Caco-2 (cell line): Measurements from ENCODE around the gene SNX20. TPM values are rescaled to one million over a fixed set of nuclear protein-coding genes. Genes with fewer than 3 reads are reported as not detected.

Experiments used
- BruUV-seq: library from RNA; stranded (reverse); fragments of 400-500 nt; replicated peaks from 2 replicates; lab custom pipeline; 2021; lab: Mats Ljungman, UMichigan
- CTCF ChIA-PET: fragments of 300-600 bp; sonication (Branson Sonifier 250); formaldehyde crosslinking; loops from one replicate; lab custom pipeline; 2022; ENCODE audit warnings: antibody characterized with exemption; lab: Charles Lee
- POLR2A ChIA-PET: fragments of 300-600 bp; sonication (Branson Sonifier 250); formaldehyde crosslinking; loops from one replicate; lab custom pipeline; 2022; ENCODE audit warnings: antibody characterized with exemption; lab: Charles Lee
- DNase-seq, 2 experiments: peaks; one replicate each; pipeline versions ENCODE4 v3.0.0 to v3.0.0-alpha.2; 2020 to 2022
- H3K27me3 ChIP-seq: replicated peaks from 2 replicates; pipeline ENCODE4 v1.6.0; 2011; ENCODE audit warnings: low read length; ENCODE audit not compliant: control insufficient read depth, insufficient read depth
- H3K36me3 ChIP-seq: 2 replicates; pipeline ENCODE4 v1.5.1; 2011; ENCODE audit warnings: low read length; ENCODE audit not compliant: control insufficient read depth, insufficient read depth
- H3K4me1 ChIP-seq: fragments of 250-450 bp; sonication (Bioruptor Pico); 2 replicates; pipeline ENCODE4 v1.5.1; 2020; ENCODE audit warnings: mild to moderate bottlenecking
- H3K4me3 ChIP-seq: 2 replicates; pipeline ENCODE4 v1.5.1; 2011; ENCODE audit warnings: low read depth, mild to moderate bottlenecking, control low read depth, low read length
- H3K9me3 ChIP-seq: fragments of 250-450 bp; sonication (Bioruptor Pico); 2 replicates; pipeline ENCODE4 v1.5.1; 2020; ENCODE audit warnings: mild to moderate bottlenecking, moderate library complexity
- H3K27ac Mint-ChIP-seq: one replicate; pipeline ENCODE4 v1.8.0; 2022; ENCODE audit warnings: mixed read lengths; ENCODE audit not compliant: unreplicated experiment
- H3K27me3 Mint-ChIP-seq: one replicate; pipeline ENCODE4 v1.8.0; 2022; ENCODE audit warnings: mixed read lengths; ENCODE audit not compliant: insufficient read depth, unreplicated experiment
- H3K36me3 Mint-ChIP-seq: one replicate; pipeline ENCODE4 v1.8.0; 2022; ENCODE audit warnings: mild to moderate bottlenecking, mixed read lengths; ENCODE audit not compliant: insufficient read depth, unreplicated experiment
- H3K4me1 Mint-ChIP-seq: one replicate; pipeline ENCODE4 v1.8.0; 2022; ENCODE audit warnings: low read depth, mixed read lengths; ENCODE audit not compliant: unreplicated experiment
- H3K4me3 Mint-ChIP-seq: one replicate; pipeline ENCODE4 v1.8.0; 2022; ENCODE audit warnings: mild to moderate bottlenecking, moderate library complexity, mixed read lengths; ENCODE audit not compliant: unreplicated experiment
- H3K9me3 Mint-ChIP-seq: one replicate; pipeline ENCODE4 v1.8.0; 2022; ENCODE audit warnings: mixed read lengths; ENCODE audit not compliant: unreplicated experiment
- CTCF ChIP-seq, 2 experiments: fragments of 200-600 bp in 1 of 2; IDR thresholded peaks; 1 replicate in 1 of 2; 2 replicates in 1 of 2; pipeline versions ENCODE4 v1.5.1 to v1.8.0; 2011 to 2022; ENCODE audit warnings: antibody characterized with exemption in 1 of 2, control low read depth in 1 of 2, inconsistent platforms in 1 of 2, low read depth in 1 of 2, low read length in 1 of 2, mild to moderate bottlenecking in 1 of 2, moderate library complexity in 1 of 2; ENCODE audit not compliant: insufficient read depth in 1 of 2, severe bottlenecking in 1 of 2, unreplicated experiment in 1 of 2
- intact Hi-C: fragments of 100-400 bp; cut with micrococcal nuclease; formaldehyde crosslinking; loops from one replicate; pipeline ENCODE4 v1.10.0; 2022; ENCODE audit not compliant: unreplicated experiment
- total RNA-seq: library from RNA; stranded (reverse); gene quantifications from 2 replicates; pipeline ENCODE4 v1.2.3, GENCODE V29; 2022

Gene SNX20
- total RNA-seq, 1 experiment from 2014 or later, result not detected

GRCh38 chr16:50675686-50676610 lies 5.2 kb downstream of the SNX20 start:
- no peak for TF ChIP-seq CTCF (IDR thresholded peaks at IDR 0.05; ENCODE audit: insufficient read depth in 1 of 2, low read depth in 1 of 2, low read length in 1 of 2, severe bottlenecking in 1 of 2, unreplicated experiment in 1 of 2)
- Histone ChIP-seq H3K4me1 (no peaks in the 10 kb centered on the region), H3K36me3 (no peaks in the 10 kb centered on the region), H3K27me3 (no peaks in the 10 kb centered on the region), H3K4me3 (no peak overlapping the region), H3K9me3 (peaks cover 19% of the 10 kb centered on the region)
- Mint-ChIP-seq H3K9me3 (peaks cover 20% of the 10 kb centered on the region), H3K27me3 (no peaks in the 10 kb centered on the region), H3K4me3 (no peak overlapping the region), H3K27ac (no peak overlapping the region), H3K36me3 (no peaks in the 10 kb centered on the region), H3K4me1 (no peaks in the 10 kb centered on the region)
- ChIA-PET POLR2A (no interaction called here), CTCF (interaction anchor here (1.7 kb wide), 1 partner anchor 131 kb away, joined by 8 read pairs; no protein-coding TSS in a partner anchor)
- DNase-seq, result no peak
- intact Hi-C loops, result no loop called here
- no TSS peak for BruUV-seq

DNA sequence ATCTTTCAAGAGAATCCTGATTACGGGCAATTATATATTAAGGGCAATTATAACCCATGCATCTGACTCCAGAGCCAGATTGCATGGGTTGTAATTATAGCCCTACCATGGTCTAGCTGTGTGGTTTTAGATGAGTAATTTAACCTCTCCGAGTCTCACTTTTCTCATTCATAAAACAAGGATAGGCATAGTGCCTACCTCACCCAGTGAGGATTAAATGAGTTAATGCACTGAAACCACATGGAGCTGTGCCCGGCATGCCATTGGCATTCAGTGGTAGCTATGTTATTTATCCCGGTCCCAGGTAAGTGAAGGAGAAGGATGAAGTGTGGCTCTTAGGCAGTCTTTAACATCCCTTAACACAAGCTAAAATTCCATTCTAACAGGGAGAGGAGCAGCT lies 6.3 kb downstream of the SNX20 start:
- no peaks in the 10 kb centered on the region for H3K27me3 ChIP-seq
- H3K4me3 ChIP-seq, result no peak overlapping the region
- no peaks in the 10 kb centered on the region for H3K27me3 Mint-ChIP-seq
- intact Hi-C loops, result no loop called here
- ChIA-PET CTCF (interaction anchor here (1.7 kb wide), 1 partner anchor 132 kb away, joined by 8 read pairs; no protein-coding TSS in a partner anchor), POLR2A (no interaction called here)
- peaks cover 19% of the 10 kb centered on the region for H3K9me3 ChIP-seq
- no peaks in the 10 kb centered on the region for H3K4me1 ChIP-seq
- H3K36me3 ChIP-seq, result no peaks in the 10 kb centered on the region
- no TSS peak for BruUV-seq
- H3K27ac Mint-ChIP-seq, result no peak overlapping the region
- DNase-seq, result no peak
- H3K36me3 Mint-ChIP-seq, result no peaks in the 10 kb centered on the region
- no peak overlapping the region for H3K4me3 Mint-ChIP-seq
- H3K4me1 Mint-ChIP-seq, result no peaks in the 10 kb centered on the region
- no peak for TF ChIP-seq CTCF (IDR thresholded peaks at IDR 0.05; ENCODE audit: insufficient read depth in 1 of 2, low read depth in 1 of 2, low read length in 1 of 2, severe bottlenecking in 1 of 2, unreplicated experiment in 1 of 2)
- peaks cover 20% of the 10 kb centered on the region for H3K9me3 Mint-ChIP-seq

GRCh38 chr16:50673496-50674275 lies 7.4 kb downstream of the SNX20 start:
- H3K36me3 ChIP-seq, result no peaks in the 10 kb centered on the region
- CTCF ChIA-PET, result no interaction called here

More at GRCh38 chr16:50673496-50674275, 7.4 kb downstream of the SNX20 start:
- Mint-ChIP-seq H3K4me1 (peaks cover 7% of the 10 kb centered on the region), H3K27ac (no peak overlapping the region), H3K27me3 (no peaks in the 10 kb centered on the region), H3K9me3 (peaks cover 20% of the 10 kb centered on the region), H3K4me3 (no peak overlapping the region), H3K36me3 (no peaks in the 10 kb centered on the region)
- BruUV-seq, result no TSS peak
- TF ChIP-seq CTCF (IDR thresholded peaks at IDR 0.05; ENCODE audit: insufficient read depth in 1 of 2, low read depth in 1 of 2, low read length in 1 of 2, severe bottlenecking in 1 of 2, unreplicated experiment in 1 of 2), result no peak
- intact Hi-C loops, result no loop called here
- DNase-seq, result no peak
- Histone ChIP-seq H3K4me3 (no peak overlapping the region), H3K27me3 (no peaks in the 10 kb centered on the region), H3K9me3 (peaks cover 19% of the 10 kb centered on the region), H3K4me1 (peaks cover 6% of the 10 kb centered on the region; the same call in 1 of the 2 replicates)
- POLR2A ChIA-PET, result no interaction called here
